Measurements from ENCODE around the gene CAMK1D. TPM values are rescaled to one million over a fixed set of nuclear protein-coding genes. Genes with fewer than 3 reads are reported as not detected.
"Not testable (repeated sequence)": the region's sequence is repeated elsewhere in the genome, so short reads cannot be mapped to it uniquely, and the experiment has no call there.

Gene CAMK1D
- 10 to 100 TPM; 28.8 to 35.3 TPM for total RNA-seq
- 17.9 TPM for polyA plus RNA-seq (2013, experiment 1 of 2)
- 18.3 TPM for polyA plus RNA-seq (2013, experiment 2 of 2)
- 8.7 to 230 (median 36.7) reads per million in 172 experiments for total RNA-seq

- ATAC-seq (ENCODE audit: poor library complexity) (peak; percentile 60), DNase-seq (peak; percentile 84 to 96 (median 90))
- ChIA-PET POLR2A (interaction anchor here (0.6 to 4.1 kb wide), 28 partner anchors 10 to 953 kb away, joined by 3 to 32 read pairs (median 4); partner anchors contain the start of genes CDC123, NUDT5 and UPF2), CTCF (interaction anchor here (0.5 to 2.5 kb wide), 4 partner anchors 42 to 750 kb away, joined by 3 to 8 read pairs (median 4); no protein-coding TSS in a partner anchor)
- Mint-ChIP-seq H3K36me3 (ENCODE audit: low read depth) (peaks cover 28% of the 10 kb centered on the region), H3K4me1 (ENCODE audit: low read depth) (peaks cover 46% of the 10 kb centered on the region), H3K4me3 (peak within 1 kb of the TSS; percentile 97), H3K9me3 (no peaks in the 10 kb centered on the region), H3K27ac (peak within 1 kb of the TSS; percentile 93), H3K27me3 (no peaks in the 10 kb centered on the region)
- Histone ChIP-seq H3K27ac (ENCODE audit: low read depth in 1 of 2, low read length in 2 of 2) (peak within 1 kb of the TSS; percentile 38 to 84), H3K4me1 (ENCODE audit: insufficient read depth, low read length) (peaks cover 28% of the 10 kb centered on the region), H3K9me3 (ENCODE audit: control insufficient read depth in 1 of 2, insufficient read depth in 1 of 2, low read length in 2 of 2) (peaks cover 0 to under 1% of the 10 kb centered on the region in 2 experiments), H3K27me3 (ENCODE audit: control insufficient read depth in 1 of 2, insufficient read depth in 2 of 2, low read length in 2 of 2) (no peaks in the 10 kb centered on the region), H3K36me3 (ENCODE audit: insufficient read depth, low read length) (no peaks in the 10 kb centered on the region), H3K4me3 (ENCODE audit: low read length) (peak within 1 kb of the TSS; percentile 95)
- intact Hi-C loops (cut with DNase I, micrococcal nuclease): loop anchor here (1.0 to 10.0 kb wide), 6 partner anchors 99 to 946 kb away; partner anchors contain the start of genes SEC61A2 (in 1 of the 2) and UPF2 (in 1 of the 2)
- peak; percentile 20 for TF ChIP-seq CTCF (IDR thresholded peaks at IDR 0.05)
Measured at GRCh38 chr10:12348870-12349628, at the start of gene CAMK1D. TSS of gene CAMK1D (plus strand) at chr10:12349547.

- H3K27ac Mint-ChIP-seq; H3K36me3 Mint-ChIP-seq (ENCODE audit: low read depth); H3K9me3 ChIP-seq (ENCODE audit: control insufficient read depth in 1 of 2, insufficient read depth in 1 of 2, low read length in 2 of 2); H3K4me1 ChIP-seq (ENCODE audit: insufficient read depth, low read length); H3K4me3 Mint-ChIP-seq; DNase-seq; CTCF ChIA-PET; H3K27me3 Mint-ChIP-seq; H3K9me3 Mint-ChIP-seq; ATAC-seq (ENCODE audit: poor library complexity); H3K27ac ChIP-seq (ENCODE audit: low read depth in 1 of 2, low read length in 2 of 2); H3K4me3 ChIP-seq (ENCODE audit: low read length); intact Hi-C loops (cut with DNase I, micrococcal nuclease); POLR2A ChIA-PET; H3K27me3 ChIP-seq (ENCODE audit: control insufficient read depth in 1 of 2, insufficient read depth in 2 of 2, low read length in 2 of 2); H3K4me1 Mint-ChIP-seq (ENCODE audit: low read depth); H3K36me3 ChIP-seq (ENCODE audit: insufficient read depth, low read length): not testable (repeated sequence)
Measured at GRCh38 chr10:12301036-12301435, 48.3 kb upstream of the CAMK1D start.

GRCh38 chr10:12308057-12308456, 41.3 kb upstream of the CAMK1D start:
- H3K4me3 ChIP-seq (ENCODE audit: low read length): no peak overlapping the region
- no peaks in the 10 kb centered on the region for H3K27me3 ChIP-seq (ENCODE audit: control insufficient read depth in 1 of 2, insufficient read depth in 2 of 2, low read length in 2 of 2)
- no peak overlapping the region for H3K27ac ChIP-seq (ENCODE audit: low read depth in 1 of 2, low read length in 2 of 2)
- no peaks in the 10 kb centered on the region for H3K27me3 Mint-ChIP-seq
- CTCF ChIA-PET: no interaction called here
- H3K4me1 ChIP-seq (ENCODE audit: insufficient read depth, low read length): no peaks in the 10 kb centered on the region
- no peaks in the 10 kb centered on the region for H3K9me3 Mint-ChIP-seq
- POLR2A ChIA-PET: no interaction called here
- no peaks in the 10 kb centered on the region for H3K36me3 Mint-ChIP-seq (ENCODE audit: low read depth)
- no peaks in the 10 kb centered on the region for H3K9me3 ChIP-seq (ENCODE audit: control insufficient read depth in 1 of 2, insufficient read depth in 1 of 2, low read length in 2 of 2)
- no peak for ATAC-seq (ENCODE audit: poor library complexity)
- intact Hi-C loops (cut with DNase I, micrococcal nuclease): no loop called here
- H3K27ac Mint-ChIP-seq: no peak overlapping the region
- no peak for DNase-seq
- no peak overlapping the region for H3K4me3 Mint-ChIP-seq
- H3K4me1 Mint-ChIP-seq (ENCODE audit: low read depth): no peaks in the 10 kb centered on the region
- TF ChIP-seq CTCF (IDR thresholded peaks at IDR 0.05): no peak
- H3K36me3 ChIP-seq (ENCODE audit: insufficient read depth, low read length): no peaks in the 10 kb centered on the region

All from CD4-positive, alpha-beta T cell (primary cell).